ENCODE measurements around the gene PAQR4. TPM values are rescaled to one million over a fixed set of nuclear protein-coding genes. Genes with fewer than 3 reads are reported as not detected.

PAQR4 gene
- total RNA-seq, 5 donors from 2014 or later (not counting 1 experiment from before 2014, with no cell fraction given) = 1.9 to 3.3 (median 3.1) TPM

GRCh38 chr16:2955438-2955778, 13.7 kb upstream of the PAQR4 start:
- Mint-ChIP-seq H3K9me3 (no peaks in the 10 kb centered on the region), H3K27me3 (peaks cover 5 to 17% of the 10 kb centered on the region in 2 donors), H3K4me1 (no peaks in the 10 kb centered on the region), H3K27ac (no peak overlapping the region), H3K36me3 (no peaks in the 10 kb centered on the region), H3K4me3 (no peak overlapping the region)
- H3K4me3 ChIP-seq (ENCODE audit: control insufficient read depth in 1 of 2, extremely low read depth in 1 of 2, low read length in 1 of 2) = no peak overlapping the region
- peaks cover 0 to 7% of the 10 kb centered on the region in 2 experiments for H3K4me1 ChIP-seq (ENCODE audit: control insufficient read depth in 1 of 2, extremely low read depth in 1 of 2, insufficient read depth in 2 of 2, low read length in 2 of 2)
- CTCF ChIA-PET = no interaction called here
- WGBS (ENCODE audit: insufficient coverage) = 85% methylated on average over 4 of the region's 10 CpGs
- H3K27me3 ChIP-seq (replicated peaks in 1 of 2; ENCODE audit: control insufficient read depth in 2 of 2, extremely low read depth in 1 of 2, insufficient read depth in 2 of 2, low read length in 1 of 2) = peaks cover 0 to 68% of the 10 kb centered on the region in 2 experiments
- no peak overlapping the region for H3K27ac ChIP-seq (ENCODE audit: low read length)
- H3K9me3 ChIP-seq = no peaks in the 10 kb centered on the region
- H3K36me3 ChIP-seq (ENCODE audit: control insufficient read depth in 2 of 2, extremely low read depth in 1 of 2, insufficient read depth in 1 of 2, low read length in 1 of 2) = no peaks in the 10 kb centered on the region
- ATAC-seq (replicated peaks in 1 of 4) (no peak), DNase-seq (no peak)
- POLR2A ChIA-PET = no interaction called here

- H3K27me3 Mint-ChIP-seq = peaks cover 5 to 19% of the 10 kb centered on the region in 2 donors
- POLR2A ChIA-PET = no interaction called here
These were observed 13.2 kb upstream of the PAQR4 start for GRCh38 chr16:2955779-2956578.

GRCh38 chr16:2956579-2956956, 12.6 kb upstream of the PAQR4 start:
- Histone ChIP-seq H3K4me3 (ENCODE audit: control insufficient read depth in 1 of 2, extremely low read depth in 1 of 2, low read length in 1 of 2) (no peak overlapping the region), H3K27me3 (replicated peaks in 1 of 2; ENCODE audit: control insufficient read depth in 2 of 2, extremely low read depth in 1 of 2, insufficient read depth in 2 of 2, low read length in 1 of 2) (peaks cover 0 to 78% of the 10 kb centered on the region in 2 experiments), H3K4me1 (ENCODE audit: control insufficient read depth in 1 of 2, extremely low read depth in 1 of 2, insufficient read depth in 2 of 2, low read length in 2 of 2) (peaks cover 0 to 10% of the 10 kb centered on the region in 2 experiments), H3K9me3 (no peaks in the 10 kb centered on the region), H3K27ac (ENCODE audit: low read length) (no peak overlapping the region), H3K36me3 (ENCODE audit: control insufficient read depth in 2 of 2, extremely low read depth in 1 of 2, insufficient read depth in 1 of 2, low read length in 1 of 2) (no peaks in the 10 kb centered on the region)
- DNase-seq (no peak), ATAC-seq (replicated peaks in 1 of 4) (no peak)
- ChIA-PET POLR2A (no interaction called here), CTCF (no interaction called here)
- H3K27ac Mint-ChIP-seq = no peak overlapping the region
- H3K9me3 Mint-ChIP-seq = no peaks in the 10 kb centered on the region
- WGBS (ENCODE audit: insufficient coverage) = 94% methylated on average over 7 of the region's 11 CpGs
- no peaks in the 10 kb centered on the region for H3K4me1 Mint-ChIP-seq
- H3K27me3 Mint-ChIP-seq = peaks cover 6 to 19% of the 10 kb centered on the region in 2 donors
- no peaks in the 10 kb centered on the region for H3K36me3 Mint-ChIP-seq
- H3K4me3 Mint-ChIP-seq = no peak overlapping the region

More at GRCh38 chr16:2955779-2956578, 13.2 kb upstream of the PAQR4 start:
- CTCF ChIA-PET = no interaction called here
- Mint-ChIP-seq H3K4me1 (no peaks in the 10 kb centered on the region), H3K27ac (no peak overlapping the region), H3K36me3 (no peaks in the 10 kb centered on the region), H3K4me3 (no peak overlapping the region), H3K9me3 (no peaks in the 10 kb centered on the region)
- no peaks in the 10 kb centered on the region for H3K9me3 ChIP-seq
- ATAC-seq (replicated peaks in 1 of 4) (no peak), DNase-seq (no peak)
- WGBS (ENCODE audit: insufficient coverage) = 34% methylated on average over 20 of the region's 21 CpGs
- H3K27ac ChIP-seq (ENCODE audit: low read length) = no peak overlapping the region
- H3K4me3 ChIP-seq (ENCODE audit: control insufficient read depth in 1 of 2, extremely low read depth in 1 of 2, low read length in 1 of 2) = no peak overlapping the region
- H3K4me1 ChIP-seq (ENCODE audit: control insufficient read depth in 1 of 2, extremely low read depth in 1 of 2, insufficient read depth in 2 of 2, low read length in 2 of 2) = peaks cover 0 to 7% of the 10 kb centered on the region in 2 experiments
- peaks cover 0 to 74% of the 10 kb centered on the region in 2 experiments for H3K27me3 ChIP-seq (replicated peaks in 1 of 2; ENCODE audit: control insufficient read depth in 2 of 2, extremely low read depth in 1 of 2, insufficient read depth in 2 of 2, low read length in 1 of 2)
- no peaks in the 10 kb centered on the region for H3K36me3 ChIP-seq (ENCODE audit: control insufficient read depth in 2 of 2, extremely low read depth in 1 of 2, insufficient read depth in 1 of 2, low read length in 1 of 2)

- Mint-ChIP-seq H3K4me3 (no peak overlapping the region), H3K27ac (no peak overlapping the region), H3K9me3 (no peaks in the 10 kb centered on the region), H3K27me3 (peaks cover 12 to 32% of the 10 kb centered on the region in 2 donors), H3K36me3 (no peaks in the 10 kb centered on the region), H3K4me1 (peaks cover 7 to 15% (median 12%) of the 10 kb centered on the region in 3 donors)
- peaks cover 7 to 35% of the 10 kb centered on the region in 2 experiments for H3K4me1 ChIP-seq (ENCODE audit: control insufficient read depth in 1 of 2, extremely low read depth in 1 of 2, insufficient read depth in 2 of 2, low read length in 2 of 2)
- H3K27me3 ChIP-seq (replicated peaks in 1 of 2; ENCODE audit: control insufficient read depth in 2 of 2, extremely low read depth in 1 of 2, insufficient read depth in 2 of 2, low read length in 1 of 2) = peaks cover 0 to 89% of the 10 kb centered on the region in 2 experiments
- H3K4me3 ChIP-seq (ENCODE audit: control insufficient read depth in 1 of 2, extremely low read depth in 1 of 2, low read length in 1 of 2) = no peak overlapping the region
- ATAC-seq (replicated peaks in 1 of 4) (no peak), DNase-seq (no peak)
- no peaks in the 10 kb centered on the region for H3K36me3 ChIP-seq (ENCODE audit: control insufficient read depth in 2 of 2, extremely low read depth in 1 of 2, insufficient read depth in 1 of 2, low read length in 1 of 2)
- ChIA-PET CTCF (no interaction called here), POLR2A (no interaction called here)
- no peak overlapping the region for H3K27ac ChIP-seq (ENCODE audit: low read length)
- WGBS (ENCODE audit: insufficient coverage) = 61% methylated on average over 2 of the region's 10 CpGs
- no peaks in the 10 kb centered on the region for H3K9me3 ChIP-seq
These were observed 9.9 kb upstream of the PAQR4 start for GRCh38 chr16:2959206-2959605.

GRCh38 chr16:2960183-2961010, 8.8 kb upstream of the PAQR4 start:
- H3K27me3 Mint-ChIP-seq = peaks cover 13 to 36% of the 10 kb centered on the region in 2 donors
- H3K36me3 ChIP-seq (ENCODE audit: control insufficient read depth in 2 of 2, extremely low read depth in 1 of 2, insufficient read depth in 1 of 2, low read length in 1 of 2) = no peaks in the 10 kb centered on the region
- CTCF ChIA-PET = interaction anchor here in 1 of 2 donors (0.6 kb wide), 1 partner anchor 502 kb away, joined by 8 read pairs; no protein-coding TSS in a partner anchor
- ATAC-seq (replicated peaks in 1 of 4) (no peak), DNase-seq (no peak)
- no peaks in the 10 kb centered on the region for H3K36me3 Mint-ChIP-seq
- 83% methylated on average over 15 of the region's 17 CpGs for WGBS (ENCODE audit: insufficient coverage)
- peaks cover 9 to 19% (median 16%) of the 10 kb centered on the region in 3 donors for H3K4me1 Mint-ChIP-seq
- no peak overlapping the region for H3K4me3 ChIP-seq (ENCODE audit: control insufficient read depth in 1 of 2, extremely low read depth in 1 of 2, low read length in 1 of 2)
- H3K27me3 ChIP-seq (replicated peaks in 1 of 2; ENCODE audit: control insufficient read depth in 2 of 2, extremely low read depth in 1 of 2, insufficient read depth in 2 of 2, low read length in 1 of 2) = peaks cover 0 to 89% of the 10 kb centered on the region in 2 experiments
- POLR2A ChIA-PET = no interaction called here
- H3K4me1 ChIP-seq (ENCODE audit: control insufficient read depth in 1 of 2, extremely low read depth in 1 of 2, insufficient read depth in 2 of 2, low read length in 2 of 2) = peaks cover 11 to 47% of the 10 kb centered on the region in 2 experiments
- H3K4me3 Mint-ChIP-seq = no peak overlapping the region
- no peak overlapping the region for H3K27ac ChIP-seq (ENCODE audit: low read length)
- H3K9me3 ChIP-seq = no peaks in the 10 kb centered on the region
- H3K9me3 Mint-ChIP-seq = no peaks in the 10 kb centered on the region
- H3K27ac Mint-ChIP-seq = peak overlapping the region in 1 of 2 donors; percentile 69

- POLR2A ChIA-PET = no interaction called here
- Mint-ChIP-seq H3K9me3 (no peaks in the 10 kb centered on the region), H3K27ac (no peak overlapping the region), H3K4me1 (peaks cover 9 to 23% (median 16%) of the 10 kb centered on the region in 3 donors), H3K27me3 (peaks cover 8 to 34% of the 10 kb centered on the region in 2 donors), H3K36me3 (no peaks in the 10 kb centered on the region), H3K4me3 (peak overlapping the region in 1 of 3 donors; percentile 86)
- CTCF ChIA-PET = interaction anchor here in 1 of 2 donors (0.7 kb wide), 1 partner anchor 36 kb away, joined by 3 read pairs; no protein-coding TSS in a partner anchor
- Histone ChIP-seq H3K27ac (ENCODE audit: low read length) (no peak overlapping the region), H3K27me3 (replicated peaks in 1 of 2; ENCODE audit: control insufficient read depth in 2 of 2, extremely low read depth in 1 of 2, insufficient read depth in 2 of 2, low read length in 1 of 2) (peaks cover 0 to 87% of the 10 kb centered on the region in 2 experiments), H3K4me3 (ENCODE audit: control insufficient read depth in 1 of 2, extremely low read depth in 1 of 2, low read length in 1 of 2) (no peak overlapping the region), H3K4me1 (ENCODE audit: control insufficient read depth in 1 of 2, extremely low read depth in 1 of 2, insufficient read depth in 2 of 2, low read length in 2 of 2) (peaks cover 14 to 57% of the 10 kb centered on the region in 2 experiments), H3K36me3 (ENCODE audit: control insufficient read depth in 2 of 2, extremely low read depth in 1 of 2, insufficient read depth in 1 of 2, low read length in 1 of 2) (no peaks in the 10 kb centered on the region), H3K9me3 (no peaks in the 10 kb centered on the region)
- no peak for ATAC-seq (replicated peaks in 1 of 4)
- WGBS (ENCODE audit: insufficient coverage) = 30% methylated on average over 19 of the region's 28 CpGs
- DNase-seq = peak in 1 of 35 experiments; percentile 29
These were observed 6.6 kb upstream of the PAQR4 start for GRCh38 chr16:2962334-2963073.
